ENCODE data around the gene PHLPP1.

DNA sequence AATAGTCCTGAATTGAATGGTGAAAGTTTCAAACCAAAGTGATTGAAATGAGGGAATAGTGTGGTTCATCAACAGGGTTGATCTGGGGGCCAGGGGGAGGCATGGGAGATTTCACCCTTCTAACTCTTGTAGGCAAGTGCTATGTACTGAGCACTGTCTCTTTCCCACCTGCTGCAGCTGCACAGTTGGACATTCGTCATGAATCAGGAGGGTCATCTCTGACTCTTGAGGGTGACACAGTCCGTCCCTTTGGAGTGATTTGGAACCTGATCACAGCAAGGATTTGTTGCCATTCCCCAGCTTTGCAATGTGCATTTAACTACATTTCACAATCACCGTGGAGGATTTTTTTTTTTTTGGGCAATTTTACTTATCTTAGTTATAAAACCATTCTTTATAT is 224.6 kb downstream of the PHLPP1 start:
- TF ChIP-seq, protein P1, sequence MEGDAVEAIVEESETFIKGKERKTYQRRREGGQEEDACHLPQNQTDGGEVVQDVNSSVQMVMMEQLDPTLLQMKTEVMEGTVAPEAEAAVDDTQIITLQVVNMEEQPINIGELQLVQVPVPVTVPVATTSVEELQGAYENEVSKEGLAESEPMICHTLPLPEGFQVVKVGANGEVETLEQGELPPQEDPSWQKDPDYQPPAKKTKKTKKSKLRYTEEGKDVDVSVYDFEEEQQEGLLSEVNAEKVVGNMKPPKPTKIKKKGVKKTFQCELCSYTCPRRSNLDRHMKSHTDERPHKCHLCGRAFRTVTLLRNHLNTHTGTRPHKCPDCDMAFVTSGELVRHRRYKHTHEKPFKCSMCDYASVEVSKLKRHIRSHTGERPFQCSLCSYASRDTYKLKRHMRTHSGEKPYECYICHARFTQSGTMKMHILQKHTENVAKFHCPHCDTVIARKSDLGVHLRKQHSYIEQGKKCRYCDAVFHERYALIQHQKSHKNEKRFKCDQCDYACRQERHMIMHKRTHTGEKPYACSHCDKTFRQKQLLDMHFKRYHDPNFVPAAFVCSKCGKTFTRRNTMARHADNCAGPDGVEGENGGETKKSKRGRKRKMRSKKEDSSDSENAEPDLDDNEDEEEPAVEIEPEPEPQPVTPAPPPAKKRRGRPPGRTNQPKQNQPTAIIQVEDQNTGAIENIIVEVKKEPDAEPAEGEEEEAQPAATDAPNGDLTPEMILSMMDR (conservative IDR thresholded peaks at IDR 0.05; ENCODE audit: low read depth, low read length): no peak
- TF ChIP-seq EZH2 (IDR thresholded peaks at IDR 0.05; ENCODE audit: low read length, unreplicated experiment): no peak

Measured in PC-3 (cell line).